Neural cell (in vitro differentiated cells): ENCODE results near the gene LHFPL6.

Source experiments
- EZH2 ChIP-seq: fragments of 200-600, 300-800 bp; shearing (Covaris generic), sonication (generic); IDR thresholded peaks from 2 replicates; pipeline ENCODE4 v1.6.1; 2014; ENCODE audit warnings: antibody characterized with exemption, low read length, borderline replicate concordance, mild to moderate bottlenecking; ENCODE audit not compliant: insufficient read depth, poor library complexity, severe bottlenecking
- MXI1 ChIP-seq: fragments of 450-650 bp; conservative IDR thresholded peaks from 2 replicates; pipeline ENCODE4 v1.6.1; 2014; ENCODE audit warnings: antibody characterized with exemption, mild to moderate bottlenecking; ENCODE audit not compliant: poor library complexity, severe bottlenecking
- POLR2AphosphoS5 ChIP-seq: IDR thresholded peaks from 2 replicates; pipeline ENCODE4 v1.6.1; 2012
- SMC3 ChIP-seq: fragments of 450-650 bp; conservative IDR thresholded peaks from 2 replicates; pipeline ENCODE4 v1.6.1; 2014; ENCODE audit warnings: antibody characterized with exemption, mild to moderate bottlenecking, moderate library complexity; ENCODE audit not compliant: poor library complexity
- TAF1 ChIP-seq: IDR thresholded peaks from 2 replicates; pipeline ENCODE4 v1.6.1; 2012; ENCODE audit warnings: low read depth
- TF ChIP-seq, protein P1 (sequence below): fragments of 450-650 bp; IDR thresholded peaks from 2 replicates; pipeline ENCODE4 v1.5.1; 2014; ENCODE audit warnings: antibody characterized with exemption, mild to moderate bottlenecking, moderate library complexity; ENCODE audit not compliant: poor library complexity, severe bottlenecking
- TF ChIP-seq, protein P2 (sequence below): IDR thresholded peaks from 2 replicates; pipeline ENCODE4 v1.6.1; 2012; ENCODE audit warnings: borderline replicate concordance

- TF ChIP-seq POLR2AphosphoS5 (no peak), EZH2 (no peak), SMC3 (no peak), MXI1 (no peak), TAF1 (no peak)
- TF ChIP-seq, protein P1, sequence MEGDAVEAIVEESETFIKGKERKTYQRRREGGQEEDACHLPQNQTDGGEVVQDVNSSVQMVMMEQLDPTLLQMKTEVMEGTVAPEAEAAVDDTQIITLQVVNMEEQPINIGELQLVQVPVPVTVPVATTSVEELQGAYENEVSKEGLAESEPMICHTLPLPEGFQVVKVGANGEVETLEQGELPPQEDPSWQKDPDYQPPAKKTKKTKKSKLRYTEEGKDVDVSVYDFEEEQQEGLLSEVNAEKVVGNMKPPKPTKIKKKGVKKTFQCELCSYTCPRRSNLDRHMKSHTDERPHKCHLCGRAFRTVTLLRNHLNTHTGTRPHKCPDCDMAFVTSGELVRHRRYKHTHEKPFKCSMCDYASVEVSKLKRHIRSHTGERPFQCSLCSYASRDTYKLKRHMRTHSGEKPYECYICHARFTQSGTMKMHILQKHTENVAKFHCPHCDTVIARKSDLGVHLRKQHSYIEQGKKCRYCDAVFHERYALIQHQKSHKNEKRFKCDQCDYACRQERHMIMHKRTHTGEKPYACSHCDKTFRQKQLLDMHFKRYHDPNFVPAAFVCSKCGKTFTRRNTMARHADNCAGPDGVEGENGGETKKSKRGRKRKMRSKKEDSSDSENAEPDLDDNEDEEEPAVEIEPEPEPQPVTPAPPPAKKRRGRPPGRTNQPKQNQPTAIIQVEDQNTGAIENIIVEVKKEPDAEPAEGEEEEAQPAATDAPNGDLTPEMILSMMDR: no peak
- TF ChIP-seq, protein P2, sequence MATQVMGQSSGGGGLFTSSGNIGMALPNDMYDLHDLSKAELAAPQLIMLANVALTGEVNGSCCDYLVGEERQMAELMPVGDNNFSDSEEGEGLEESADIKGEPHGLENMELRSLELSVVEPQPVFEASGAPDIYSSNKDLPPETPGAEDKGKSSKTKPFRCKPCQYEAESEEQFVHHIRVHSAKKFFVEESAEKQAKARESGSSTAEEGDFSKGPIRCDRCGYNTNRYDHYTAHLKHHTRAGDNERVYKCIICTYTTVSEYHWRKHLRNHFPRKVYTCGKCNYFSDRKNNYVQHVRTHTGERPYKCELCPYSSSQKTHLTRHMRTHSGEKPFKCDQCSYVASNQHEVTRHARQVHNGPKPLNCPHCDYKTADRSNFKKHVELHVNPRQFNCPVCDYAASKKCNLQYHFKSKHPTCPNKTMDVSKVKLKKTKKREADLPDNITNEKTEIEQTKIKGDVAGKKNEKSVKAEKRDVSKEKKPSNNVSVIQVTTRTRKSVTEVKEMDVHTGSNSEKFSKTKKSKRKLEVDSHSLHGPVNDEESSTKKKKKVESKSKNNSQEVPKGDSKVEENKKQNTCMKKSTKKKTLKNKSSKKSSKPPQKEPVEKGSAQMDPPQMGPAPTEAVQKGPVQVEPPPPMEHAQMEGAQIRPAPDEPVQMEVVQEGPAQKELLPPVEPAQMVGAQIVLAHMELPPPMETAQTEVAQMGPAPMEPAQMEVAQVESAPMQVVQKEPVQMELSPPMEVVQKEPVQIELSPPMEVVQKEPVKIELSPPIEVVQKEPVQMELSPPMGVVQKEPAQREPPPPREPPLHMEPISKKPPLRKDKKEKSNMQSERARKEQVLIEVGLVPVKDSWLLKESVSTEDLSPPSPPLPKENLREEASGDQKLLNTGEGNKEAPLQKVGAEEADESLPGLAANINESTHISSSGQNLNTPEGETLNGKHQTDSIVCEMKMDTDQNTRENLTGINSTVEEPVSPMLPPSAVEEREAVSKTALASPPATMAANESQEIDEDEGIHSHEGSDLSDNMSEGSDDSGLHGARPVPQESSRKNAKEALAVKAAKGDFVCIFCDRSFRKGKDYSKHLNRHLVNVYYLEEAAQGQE: no peak
These were observed 134.7 kb downstream of the LHFPL6 start for GRCh38 chr13:39468306-39468705.
